Neural cell (in vitro differentiated cells): ENCODE results near the gene KCNAB2. TPM values are rescaled to one million over a fixed set of nuclear protein-coding genes. Genes with fewer than 3 reads are reported as not detected.

Source experiments
- H2AFZ ChIP-seq: fragments of 200-600, 300-800 bp; sonication (generic), shearing (Covaris generic); 2 replicates; pipeline ENCODE4 v1.6.0; 2014; ENCODE audit warnings: low read depth, mild to moderate bottlenecking, antibody characterized with exemption, low read length, moderate library complexity
- H3F3A ChIP-seq: fragments of 200-600 bp; shearing (Covaris generic); 2 replicates; pipeline ENCODE4 v1.6.1; 2016; ENCODE audit warnings: mild to moderate bottlenecking, moderate library complexity, mixed read lengths, antibody characterized with exemption, low read length; ENCODE audit not compliant: insufficient read depth, poor library complexity, severe bottlenecking
- H3K27ac ChIP-seq: fragments of 200-600, 300-800 bp; sonication (generic), shearing (Covaris generic); 2 replicates; pipeline ENCODE4 v1.5.1; 2014; ENCODE audit warnings: mild to moderate bottlenecking, low read length, moderate library complexity
- H3K27me3 ChIP-seq: fragments of 300-800, 200-600 bp; sonication (generic), shearing (Covaris generic); 2 replicates; pipeline ENCODE4 v1.6.0; 2014; ENCODE audit warnings: mild to moderate bottlenecking, low read depth, low read length, moderate library complexity; ENCODE audit not compliant: insufficient read depth
- H3K36me3 ChIP-seq: fragments of 300-800, 200-600 bp; sonication (generic), shearing (Covaris generic); 2 replicates; pipeline ENCODE4 v1.5.1; 2014; ENCODE audit warnings: mild to moderate bottlenecking, antibody characterized with exemption, low read length, moderate library complexity; ENCODE audit not compliant: insufficient read depth
- H3K4me2 ChIP-seq: fragments of 300-800, 200-600 bp; sonication (generic), shearing (Covaris generic); 2 replicates; pipeline ENCODE4 v1.6.0; 2014; ENCODE audit warnings: mild to moderate bottlenecking, low read length
- H3K4me3 ChIP-seq: fragments of 300-800, 200-600 bp; sonication (generic), shearing (Covaris generic); 2 replicates; pipeline ENCODE4 v1.5.1; 2014; ENCODE audit warnings: mild to moderate bottlenecking, low read length, moderate library complexity
- H3K79me2 ChIP-seq: fragments of 200-600 bp; shearing (Covaris generic); replicated peaks from 2 replicates; pipeline ENCODE4 v1.6.0; 2014; ENCODE audit warnings: mild to moderate bottlenecking, low read length, moderate library complexity; ENCODE audit not compliant: insufficient read depth
- H3K9ac ChIP-seq: fragments of 300-800, 200-600 bp; sonication (generic), shearing (Covaris generic); 2 replicates; pipeline ENCODE4 v1.6.1; 2016; ENCODE audit warnings: mild to moderate bottlenecking, low read length, mixed read lengths
- H3K9me2 ChIP-seq: fragments of 200-600 bp; shearing (Covaris generic); 2 replicates; pipeline ENCODE4 v1.6.1; 2016; ENCODE audit warnings: mild to moderate bottlenecking, low read length, mixed read lengths; ENCODE audit not compliant: insufficient read depth
- H3K9me3 ChIP-seq: fragments of 200-600, 300-800 bp; sonication (generic), shearing (Covaris generic); 2 replicates; pipeline ENCODE4 v1.6.1; 2016; ENCODE audit warnings: mild to moderate bottlenecking, mixed run types, low read length, moderate library complexity, mixed read lengths
- H4K20me1 ChIP-seq: fragments of 200-600 bp; shearing (Covaris generic); 2 replicates; pipeline ENCODE4 v1.6.1; 2016; ENCODE audit warnings: mild to moderate bottlenecking, mixed run types; ENCODE audit not compliant: insufficient read depth
- CTCF ChIP-seq: fragments of 450-650 bp; IDR thresholded peaks from 2 replicates; pipeline ENCODE4 v1.5.1; 2014; ENCODE audit warnings: antibody characterized with exemption, mild to moderate bottlenecking, moderate library complexity; ENCODE audit not compliant: poor library complexity, severe bottlenecking
- EP300 ChIP-seq: fragments of 450-650 bp; conservative IDR thresholded peaks from 2 replicates; pipeline ENCODE4 v1.6.1; 2014; ENCODE audit warnings: antibody characterized with exemption, mild to moderate bottlenecking, moderate library complexity; ENCODE audit not compliant: poor library complexity, severe bottlenecking
- EZH2 ChIP-seq: fragments of 200-600, 300-800 bp; shearing (Covaris generic), sonication (generic); IDR thresholded peaks from 2 replicates; pipeline ENCODE4 v1.6.1; 2014; ENCODE audit warnings: antibody characterized with exemption, low read length, borderline replicate concordance, mild to moderate bottlenecking; ENCODE audit not compliant: insufficient read depth, poor library complexity, severe bottlenecking
- MXI1 ChIP-seq: fragments of 450-650 bp; conservative IDR thresholded peaks from 2 replicates; pipeline ENCODE4 v1.6.1; 2014; ENCODE audit warnings: antibody characterized with exemption, mild to moderate bottlenecking; ENCODE audit not compliant: poor library complexity, severe bottlenecking
- POLR2AphosphoS5 ChIP-seq: IDR thresholded peaks from 2 replicates; pipeline ENCODE4 v1.6.1; 2012
- RAD21 ChIP-seq: fragments of 450-650 bp; conservative IDR thresholded peaks from 2 replicates; pipeline ENCODE4 v1.6.1; 2014; ENCODE audit warnings: antibody characterized with exemption, mild to moderate bottlenecking, moderate library complexity
- REST ChIP-seq: IDR thresholded peaks from 2 replicates; pipeline ENCODE4 v1.6.1; 2012; ENCODE audit warnings: borderline replicate concordance
- SMC3 ChIP-seq: fragments of 450-650 bp; conservative IDR thresholded peaks from 2 replicates; pipeline ENCODE4 v1.6.1; 2014; ENCODE audit warnings: antibody characterized with exemption, mild to moderate bottlenecking, moderate library complexity; ENCODE audit not compliant: poor library complexity
- TAF1 ChIP-seq: IDR thresholded peaks from 2 replicates; pipeline ENCODE4 v1.6.1; 2012; ENCODE audit warnings: low read depth
- polyA plus RNA-seq: library from polyadenylated mRNA; depleted of rRNA; stranded (reverse); fragments of >200 nt; gene quantifications from 2 replicates; pipeline ENCODE4 v1.2.3, GENCODE V29; 2014

Gene KCNAB2
- polyA plus RNA-seq, 1 donor from 2014 or later, result 11.7 TPM

GRCh38 chr1:6077506-6077905 is 31.8 kb downstream of the KCNAB2 start:
- H3K79me2 ChIP-seq, result no peaks in the 10 kb centered on the region
- H2AFZ ChIP-seq, result no peak overlapping the region
- TF ChIP-seq POLR2AphosphoS5 (no peak), RAD21 (no peak), REST (no peak), SMC3 (no peak), EP300 (no peak), TAF1 (no peak), CTCF (no peak), EZH2 (no peak), MXI1 (no peak)
- H3K9me2 ChIP-seq, result no peaks in the 10 kb centered on the region
- H3K9ac ChIP-seq, result no peak overlapping the region
- H3K4me3 ChIP-seq, result no peak overlapping the region
- H3K36me3 ChIP-seq, result no peaks in the 10 kb centered on the region
- no peaks in the 10 kb centered on the region for H3K9me3 ChIP-seq
- no peaks in the 10 kb centered on the region for H3K27me3 ChIP-seq
- H3K27ac ChIP-seq, result no peak overlapping the region
- no peaks in the 10 kb centered on the region for H3F3A ChIP-seq
- H3K4me2 ChIP-seq, result no peak overlapping the region
- no peaks in the 10 kb centered on the region for H4K20me1 ChIP-seq

- Histone ChIP-seq H3K27me3 (no peaks in the 10 kb centered on the region), H3K27ac (no peak overlapping the region), H3K79me2 (no peaks in the 10 kb centered on the region), H3K9me2 (no peaks in the 10 kb centered on the region), H3K9ac (no peak overlapping the region), H3K9me3 (no peaks in the 10 kb centered on the region), H4K20me1 (no peaks in the 10 kb centered on the region), H3K4me2 (no peak overlapping the region), H3K36me3 (no peaks in the 10 kb centered on the region), H3K4me3 (no peak overlapping the region), H3F3A (no peaks in the 10 kb centered on the region), H2AFZ (no peak overlapping the region)
- TF ChIP-seq EZH2 (no peak), CTCF (no peak), MXI1 (no peak), TAF1 (no peak), EP300 (no peak), SMC3 (no peak)
Observed at GRCh38 chr1:6077919-6078318, 32.2 kb downstream of the KCNAB2 start.
